SIG-M5 treated with dmso at 0.1 percent for 504 hours (cell line): ENCODE measurements around the gene RTP5.
"Not testable (repeated sequence)": the region's sequence is repeated elsewhere in the genome, so short reads cannot be mapped to it uniquely, and the experiment has no call there.

Experiments used
- DNase-seq: peaks from one replicate; lab custom pipeline; 2025; ENCODE audit not compliant: unreplicated experiment; lab: John Stamatoyannopoulos, UW

RTP5 gene

DNA sequence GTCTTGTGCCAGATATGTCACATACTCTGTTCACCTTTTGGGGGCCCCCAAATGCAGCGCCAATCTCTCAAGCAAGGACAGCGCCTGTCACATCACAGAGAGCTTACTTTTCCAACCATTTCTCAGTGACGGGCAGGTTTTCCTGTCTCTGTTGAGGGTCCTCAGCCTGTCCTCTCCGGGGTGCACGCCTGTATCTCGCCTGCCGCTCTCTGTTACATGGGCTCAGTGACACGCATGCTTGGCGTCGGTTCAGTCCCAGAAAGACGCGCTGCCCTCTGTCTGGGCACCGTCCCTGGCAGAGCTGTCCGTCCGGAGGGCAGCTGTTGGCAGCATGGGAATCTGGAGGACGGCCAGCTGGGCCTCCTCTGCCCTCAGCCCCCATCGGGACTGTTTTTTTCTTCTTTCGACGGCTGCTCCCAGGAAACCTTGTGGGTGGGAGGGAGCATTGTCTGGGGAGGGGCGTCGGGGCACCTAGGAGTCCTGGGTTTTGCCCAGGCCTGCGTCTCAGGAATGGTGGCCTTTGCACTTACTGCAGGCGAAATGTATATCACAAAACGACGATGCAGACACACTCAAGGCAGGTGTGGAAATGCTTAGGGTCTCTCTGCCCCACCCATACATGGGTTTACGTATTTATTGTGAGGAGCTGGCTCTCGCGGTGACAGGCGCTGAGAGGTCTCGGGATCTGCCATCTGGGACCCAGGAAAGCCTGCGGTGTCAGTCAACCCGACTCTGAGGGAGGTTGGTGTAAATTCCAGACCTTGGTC lies 30.9 kb downstream of the RTP5 start:
- no peak for DNase-seq

DNA sequence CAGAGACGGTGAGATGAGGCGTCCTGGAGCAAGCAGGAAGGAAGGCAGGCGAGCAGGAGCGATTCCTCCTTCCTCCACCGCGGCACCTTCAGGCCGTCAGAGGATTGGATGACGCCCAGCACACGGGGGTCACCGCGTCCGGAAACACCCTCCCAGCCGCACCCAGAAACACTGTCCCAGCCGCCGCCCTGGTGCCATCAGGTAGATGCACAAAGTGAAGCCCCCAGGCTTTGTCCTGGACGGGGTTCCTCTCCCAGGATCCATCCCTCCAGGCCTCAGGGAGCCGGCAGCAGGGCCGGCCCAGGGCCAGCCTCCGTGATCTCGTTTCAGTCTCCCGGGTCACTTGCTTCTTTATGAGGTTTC lies 31.5 kb downstream of the RTP5 start:
- DNase-seq, result no peak

DNA sequence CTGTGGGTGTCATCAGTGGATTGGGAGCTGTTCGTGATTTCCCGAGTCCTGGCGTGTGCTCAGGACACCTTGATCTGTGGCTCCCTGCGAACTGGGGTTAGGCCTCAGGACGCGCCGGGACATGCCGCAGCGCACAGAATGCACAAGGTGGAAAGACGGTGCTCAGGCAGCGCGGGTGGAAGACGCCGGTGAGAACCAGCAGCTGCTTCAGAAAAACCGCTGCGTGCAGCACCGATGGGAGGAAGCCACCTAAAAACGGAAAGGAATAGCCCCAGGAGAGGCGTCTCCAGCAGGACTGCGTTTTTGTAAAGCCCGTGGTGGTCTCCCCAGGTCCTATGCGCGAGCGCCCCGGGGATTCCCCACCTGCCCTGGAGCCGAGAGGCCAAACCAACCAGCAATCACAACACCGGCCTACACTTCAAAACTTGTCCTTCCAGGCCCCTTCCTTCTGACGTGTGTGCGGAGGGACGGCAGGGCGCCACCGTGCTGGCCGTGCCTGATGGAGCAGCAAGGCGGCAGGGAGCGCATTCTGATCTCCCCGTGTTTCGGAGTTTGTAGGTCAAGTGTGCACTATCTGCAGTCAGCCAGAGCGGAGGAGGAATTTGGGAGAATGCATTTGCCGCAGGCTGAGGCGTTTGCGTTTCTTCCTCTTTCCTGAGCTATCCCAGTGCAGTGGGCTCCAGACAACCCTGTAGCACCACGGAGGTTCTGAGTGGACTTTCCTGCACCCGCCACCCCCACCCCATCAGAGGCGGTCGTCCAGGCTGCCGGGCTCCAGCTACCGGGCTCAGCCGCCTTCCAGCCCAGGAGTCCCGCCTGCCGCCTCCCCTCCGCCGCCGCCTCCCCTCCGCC lies 32.2 kb downstream of the RTP5 start:
- DNase-seq, result no peak

DNA sequence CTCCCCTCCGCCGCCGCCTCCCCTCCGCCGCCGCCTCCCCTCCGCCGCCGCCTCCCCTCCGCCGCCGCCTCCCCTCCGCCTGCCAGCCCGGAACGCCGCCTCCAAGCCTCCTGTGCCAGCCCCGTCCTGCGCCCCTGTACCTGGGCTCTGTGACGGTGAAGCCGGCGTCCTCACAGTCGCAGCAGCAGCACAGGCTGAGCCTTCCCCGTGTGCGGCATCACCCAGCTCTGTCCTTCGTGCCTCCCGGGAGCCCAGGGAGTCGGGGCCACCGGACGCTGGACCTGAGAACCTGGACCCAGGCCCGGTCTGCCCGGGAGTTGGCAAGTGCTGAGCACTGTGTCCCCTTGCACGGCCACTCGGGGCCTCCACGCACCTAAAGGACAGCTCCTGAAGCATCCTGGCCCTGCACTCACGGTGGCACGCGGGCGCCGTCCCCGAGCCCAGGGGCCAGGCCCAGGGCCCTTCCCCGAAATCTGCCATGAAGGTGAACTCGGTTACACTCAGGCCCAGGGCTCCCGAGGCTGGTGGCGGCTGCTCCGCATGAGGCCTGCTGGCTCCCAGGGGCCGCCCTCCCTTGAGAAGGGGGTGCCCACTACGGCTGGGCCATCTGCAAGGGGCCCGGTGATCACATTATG lies 32.9 kb downstream of the RTP5 start:
- DNase-seq, result no peak

- no peak for DNase-seq
Measured at GRCh38 chr2:241903121-241904010, 33.8 kb downstream of the RTP5 start.

DNA sequence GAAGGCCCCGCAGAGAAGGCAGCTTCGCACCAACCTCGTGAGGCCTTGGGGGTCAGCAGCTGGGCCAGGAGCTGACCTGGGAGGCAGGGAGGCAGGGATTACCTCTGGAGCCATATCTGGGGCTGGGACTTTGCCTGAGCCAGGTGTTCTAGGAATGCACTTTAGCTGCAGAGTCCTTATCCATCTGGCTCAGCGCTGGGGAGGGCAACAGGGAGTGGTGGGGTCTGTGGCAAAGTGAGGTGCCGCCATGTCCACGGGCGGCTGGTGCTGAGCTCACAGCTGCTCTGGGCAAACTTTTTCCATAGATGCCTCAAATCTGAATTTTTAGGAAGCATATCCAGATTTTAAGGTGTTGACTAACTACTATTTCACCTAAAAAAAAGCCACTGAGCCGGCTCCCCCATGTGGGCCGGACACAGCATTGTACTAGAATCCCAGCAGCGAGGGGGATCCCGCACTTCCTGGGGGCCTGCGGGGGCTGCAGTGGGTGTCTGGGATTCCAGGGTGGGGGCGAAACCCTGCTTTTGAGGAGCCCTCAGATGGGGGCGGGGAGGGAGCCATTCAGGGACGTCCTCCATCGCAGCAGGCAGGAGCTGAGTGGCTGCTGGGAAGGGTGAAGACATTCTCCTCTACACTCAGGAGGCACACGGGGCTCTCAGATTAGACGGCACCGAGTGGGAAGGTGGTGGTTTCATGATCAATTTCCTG lies 34.6 kb downstream of the RTP5 start:
- DNase-seq, result no peak

DNA sequence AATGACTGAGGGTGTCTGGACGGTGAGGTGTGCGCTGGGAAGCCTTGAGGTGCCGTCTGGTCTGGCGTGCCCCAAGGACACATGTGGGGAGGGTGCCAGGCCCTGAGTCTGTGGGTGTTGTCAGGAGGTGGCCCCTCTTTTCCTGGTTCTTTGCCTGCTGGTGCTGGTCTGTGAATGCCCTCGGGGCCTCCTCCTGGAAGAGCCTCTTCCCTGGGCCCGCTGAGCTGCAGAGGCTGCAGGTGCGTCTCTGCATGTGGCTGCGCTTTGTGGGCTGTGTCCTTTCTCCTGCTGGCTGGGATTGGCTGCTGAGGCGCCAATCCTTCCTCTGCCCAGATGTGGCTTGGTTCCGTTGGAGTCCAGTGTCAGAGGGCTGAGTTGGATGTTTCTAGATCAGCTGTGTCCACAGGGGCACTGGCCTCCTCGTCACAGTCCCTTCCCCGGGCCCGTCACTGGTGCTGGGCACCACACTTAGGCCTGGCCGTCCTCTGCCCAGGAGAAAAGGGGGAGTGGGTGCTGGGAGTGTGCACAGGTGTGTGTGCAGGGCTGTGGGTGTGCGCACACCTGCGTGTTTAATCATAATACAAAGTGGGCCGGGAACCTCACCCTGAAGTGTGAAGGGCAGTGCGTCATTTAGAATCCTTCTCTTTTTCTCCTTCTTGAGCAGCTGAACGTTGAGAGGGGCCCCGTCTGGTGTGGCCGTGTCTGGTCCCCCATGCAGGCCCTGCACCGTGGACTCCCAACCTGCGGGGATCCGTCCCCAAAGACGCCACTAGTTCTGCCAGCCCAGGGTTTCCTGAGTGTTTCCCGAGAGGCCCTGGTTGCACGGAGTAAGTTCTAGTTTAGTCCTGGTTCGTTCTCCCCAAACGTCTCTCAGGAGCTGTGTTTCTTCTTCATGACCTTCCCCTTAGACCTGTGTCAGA lies 35.5 kb downstream of the RTP5 start:
- DNase-seq, result no peak

- DNase-seq, result no peak
Measured at GRCh38 chr2:241905716-241906377, 36.3 kb downstream of the RTP5 start.

- not testable (repeated sequence) for DNase-seq
Measured at GRCh38 chr2:241906378-241906770, 36.8 kb downstream of the RTP5 start.

- no peak for DNase-seq
Measured at GRCh38 chr2:241906826-241907570, 37.5 kb downstream of the RTP5 start.

- DNase-seq, result not testable (repeated sequence)
Measured at GRCh38 chr2:241907831-241908230, 38.3 kb downstream of the RTP5 start.

DNA sequence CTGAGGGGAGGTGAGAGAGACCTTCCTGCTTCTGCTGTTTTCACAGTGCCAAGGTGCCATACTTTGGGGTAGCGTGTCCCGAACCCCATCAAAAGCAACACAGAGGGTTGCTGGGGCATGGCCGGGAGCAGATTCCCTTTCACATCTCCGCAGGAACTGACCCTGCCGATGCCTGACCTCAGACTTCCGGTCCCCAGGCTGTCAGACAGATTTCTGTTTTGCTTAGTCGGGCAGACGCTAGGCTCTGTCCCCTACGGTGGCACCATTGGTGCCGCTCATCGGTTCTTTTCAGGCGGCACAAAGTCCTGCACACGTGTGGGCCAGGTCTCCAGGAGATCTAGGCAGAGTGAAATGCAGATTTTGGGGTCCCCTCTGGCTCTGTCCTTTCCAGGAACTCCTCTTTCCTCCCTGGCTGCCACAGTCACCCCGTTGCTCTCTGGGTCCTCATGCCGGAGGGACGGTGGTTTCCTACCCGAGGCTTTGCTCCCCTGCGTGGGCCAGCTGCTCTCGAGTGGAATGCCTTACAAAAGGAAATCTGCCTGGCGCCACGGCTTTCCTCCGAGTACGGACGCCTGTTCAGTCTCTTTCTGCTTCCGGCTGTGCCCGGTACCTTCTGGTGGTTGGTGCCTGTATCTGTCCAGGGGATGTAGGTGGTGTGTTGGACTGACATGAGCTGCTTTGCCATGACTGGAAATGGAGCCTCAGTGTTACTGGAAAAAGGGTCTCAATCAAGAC lies 39.3 kb downstream of the RTP5 start:
- no peak for DNase-seq

GRCh38 chr2:241909769-241910168 lies 40.2 kb downstream of the RTP5 start:
- no peak for DNase-seq

DNA sequence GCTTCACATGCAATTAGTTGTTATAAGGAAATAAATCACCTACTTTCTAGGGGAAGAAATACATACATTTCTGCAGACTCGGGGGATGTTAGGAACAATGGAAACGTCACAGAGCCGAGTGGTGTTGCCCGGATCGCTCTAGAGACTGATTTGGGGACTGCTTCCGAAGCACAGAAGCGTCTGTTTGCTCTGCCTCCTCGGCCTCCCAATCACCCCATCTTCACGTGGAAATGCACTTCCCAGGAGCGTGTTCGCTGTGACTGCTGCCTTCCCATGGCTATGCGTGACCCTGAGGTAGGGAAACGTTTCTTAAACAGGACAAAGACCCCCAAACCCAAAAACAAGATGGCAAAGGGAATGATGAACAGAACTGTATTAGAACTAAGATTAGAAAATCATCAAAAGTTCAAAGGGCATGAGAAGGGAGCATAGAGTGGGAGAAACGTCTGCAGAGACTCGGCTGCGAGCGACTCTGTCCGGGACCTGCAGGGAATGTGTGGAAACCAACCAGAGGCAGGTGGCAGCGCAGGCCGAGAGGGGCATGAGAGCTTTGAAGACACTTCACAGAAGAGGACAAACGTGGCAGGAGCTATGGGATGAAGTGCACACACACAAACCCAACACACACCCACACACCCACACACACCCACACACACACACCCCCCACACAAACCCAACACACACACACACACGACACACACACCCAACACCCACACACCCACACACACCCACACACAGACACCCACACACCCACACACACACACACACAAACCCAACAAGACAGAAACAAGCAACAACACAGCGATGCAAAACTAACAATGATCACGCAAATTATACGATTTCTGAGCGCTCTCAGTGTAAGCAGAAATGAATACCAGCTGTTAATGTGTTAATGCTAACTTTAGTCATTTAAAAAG lies 41.3 kb downstream of the RTP5 start:
- DNase-seq, result no peak

DNA sequence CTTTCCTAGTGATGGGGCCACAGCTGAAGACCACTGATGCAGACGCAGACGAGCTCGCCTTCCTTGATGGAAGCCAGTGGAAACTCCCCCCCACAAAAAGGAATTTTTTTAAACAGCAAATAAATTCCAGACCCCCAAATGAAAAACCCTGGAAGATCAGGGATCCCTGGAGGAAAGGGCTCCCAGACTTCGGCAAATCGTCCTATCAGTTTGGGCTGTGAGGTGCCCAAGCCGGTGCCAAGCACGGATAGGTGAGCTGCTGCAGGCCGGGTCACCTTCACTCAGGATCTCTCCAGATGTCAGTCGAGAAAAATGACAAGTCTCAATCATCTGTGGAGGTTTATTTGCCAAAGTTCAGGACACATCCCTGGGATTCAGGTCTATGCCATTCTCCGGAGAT lies 42.0 kb downstream of the RTP5 start:
- no peak for DNase-seq

- DNase-seq, result no peak
Measured at GRCh38 chr2:241912021-241912555, 42.6 kb downstream of the RTP5 start.
